Esophagus squamous epithelium (tissue), 4 donors: ENCODE results near the gene ISG20.

Source experiments
- POLR2A ChIP-seq, 4 donors: fragments of 450-650 bp; IDR thresholded peaks; one replicate each; pipeline ENCODE4 v1.6.1; 2017; ENCODE audit warnings: antibody characterized with exemption in 4 of 4, mild to moderate bottlenecking in 4 of 4, moderate library complexity in 3 of 4
- TF ChIP-seq, protein P1 (sequence below), 6 experiments: fragments of 450-650 bp in 4 of 6; fragments of 200-600 bp in 2 of 6; sonication (generic) in 2 of 6; IDR thresholded peaks; one replicate each; pipeline ENCODE4 v1.5.1; 2016 to 2019; ENCODE audit warnings: antibody characterized with exemption in 6 of 6, mild to moderate bottlenecking in 4 of 6, moderate library complexity in 4 of 6

DNA sequence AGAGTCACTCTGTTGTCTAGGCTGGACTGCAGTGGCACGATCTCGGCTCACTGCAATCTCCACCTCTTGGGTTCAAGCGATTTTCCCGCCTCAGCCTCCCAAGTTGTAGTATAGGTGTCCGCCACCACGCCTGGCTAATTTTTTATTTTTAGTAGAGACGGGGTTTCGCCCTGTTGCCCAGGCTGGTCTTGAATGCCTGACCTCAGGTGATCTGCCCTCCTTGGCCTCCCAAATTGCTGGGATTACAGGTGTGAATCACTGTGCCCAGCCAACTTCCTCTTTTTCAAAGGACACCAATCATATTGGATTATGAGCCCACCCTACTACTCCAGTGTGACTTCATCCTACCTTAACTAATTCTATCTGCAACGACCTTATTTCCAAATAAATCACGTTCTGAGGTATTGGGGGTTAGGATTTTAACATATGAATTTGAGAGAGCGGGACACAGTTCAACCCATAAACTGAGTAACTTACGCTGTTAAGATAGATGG lies 3.2 kb downstream of the ISG20 start:
- TF ChIP-seq, protein P1, sequence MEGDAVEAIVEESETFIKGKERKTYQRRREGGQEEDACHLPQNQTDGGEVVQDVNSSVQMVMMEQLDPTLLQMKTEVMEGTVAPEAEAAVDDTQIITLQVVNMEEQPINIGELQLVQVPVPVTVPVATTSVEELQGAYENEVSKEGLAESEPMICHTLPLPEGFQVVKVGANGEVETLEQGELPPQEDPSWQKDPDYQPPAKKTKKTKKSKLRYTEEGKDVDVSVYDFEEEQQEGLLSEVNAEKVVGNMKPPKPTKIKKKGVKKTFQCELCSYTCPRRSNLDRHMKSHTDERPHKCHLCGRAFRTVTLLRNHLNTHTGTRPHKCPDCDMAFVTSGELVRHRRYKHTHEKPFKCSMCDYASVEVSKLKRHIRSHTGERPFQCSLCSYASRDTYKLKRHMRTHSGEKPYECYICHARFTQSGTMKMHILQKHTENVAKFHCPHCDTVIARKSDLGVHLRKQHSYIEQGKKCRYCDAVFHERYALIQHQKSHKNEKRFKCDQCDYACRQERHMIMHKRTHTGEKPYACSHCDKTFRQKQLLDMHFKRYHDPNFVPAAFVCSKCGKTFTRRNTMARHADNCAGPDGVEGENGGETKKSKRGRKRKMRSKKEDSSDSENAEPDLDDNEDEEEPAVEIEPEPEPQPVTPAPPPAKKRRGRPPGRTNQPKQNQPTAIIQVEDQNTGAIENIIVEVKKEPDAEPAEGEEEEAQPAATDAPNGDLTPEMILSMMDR (IDR thresholded peaks at IDR 0.05) = no peak
- no peak for TF ChIP-seq POLR2A (IDR thresholded peaks at IDR 0.05)
